RPMI7951 (cell line): Measurements from ENCODE around the gene PTPRG. TPM values are rescaled to one million over a fixed set of nuclear protein-coding genes. Genes with fewer than 3 reads are reported as not detected.

Experiments used
- DNase-seq: peaks from one replicate; pipeline ENCODE4 v3.0.0-alpha.2; 2012; ENCODE audit warnings: low read depth
- total RNA-seq: library from RNA; depleted of rRNA; stranded (reverse); fragments of >200 nt; shearing (Covaris generic); gene quantifications from 2 replicates; pipeline ENCODE4 v1.2.3, GENCODE V29; 2014

Gene PTPRG
- total RNA-seq, 1 experiment from 2014 or later: 43.0 TPM

- no peak for DNase-seq
Observed at GRCh38 chr3:61718565-61718964, 157.2 kb downstream of the PTPRG start.

DNA sequence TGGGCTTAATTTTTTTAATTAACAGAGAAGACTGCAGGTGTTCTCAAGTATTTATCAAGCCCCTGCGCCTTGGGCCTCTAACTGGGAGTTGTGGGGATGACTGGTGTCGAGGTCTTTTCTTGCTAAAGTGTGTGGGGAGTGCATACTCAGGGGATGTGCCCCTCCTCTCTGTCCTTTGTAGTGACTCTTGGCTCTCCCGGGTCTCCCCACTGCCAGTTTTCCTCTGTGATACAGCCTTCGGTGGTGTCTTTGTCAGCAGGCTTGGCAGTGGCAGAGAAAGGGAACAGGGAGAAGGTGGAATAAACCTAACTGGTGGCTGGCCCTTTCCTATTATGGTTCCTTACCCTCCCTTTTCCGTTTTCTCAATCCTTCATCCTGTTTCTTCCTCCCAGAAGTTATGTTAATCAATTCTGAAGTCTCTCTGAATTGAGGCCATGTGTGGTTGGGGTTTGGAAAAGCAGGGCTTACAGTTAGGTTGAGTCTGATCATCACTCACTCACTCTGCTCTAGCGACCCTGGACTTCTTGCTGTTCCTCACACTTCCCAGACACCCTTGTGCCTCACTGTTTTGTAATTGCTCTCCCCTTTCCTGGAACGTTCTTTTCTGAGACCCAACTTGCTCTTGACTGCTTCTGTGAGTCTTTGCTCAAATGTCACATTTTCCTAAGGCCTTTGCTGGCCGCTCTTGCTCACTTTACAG is 158.1 kb downstream of the PTPRG start:
- DNase-seq: no peak

DNA sequence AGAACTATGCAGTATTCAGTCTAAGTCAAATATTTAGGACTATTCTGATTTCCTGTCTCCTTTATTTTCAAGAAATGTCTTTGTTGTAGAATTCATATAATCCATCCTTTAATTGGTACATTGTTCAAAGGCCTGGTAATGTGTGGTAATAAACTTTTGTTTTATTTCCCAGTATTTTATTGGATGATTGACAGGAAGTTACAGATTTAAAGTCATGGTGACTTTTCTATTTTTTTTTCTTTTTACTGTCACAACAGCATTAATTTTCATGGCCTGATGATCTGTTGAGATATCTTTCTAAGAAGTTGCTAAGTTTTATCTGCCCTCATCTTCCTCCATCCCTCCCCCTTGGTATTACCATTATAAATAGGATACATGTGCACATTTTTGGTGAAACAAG is 161.7 kb downstream of the PTPRG start:
- DNase-seq: no peak

- DNase-seq: no peak
Observed at GRCh38 chr3:61724183-61724582, 162.8 kb downstream of the PTPRG start.

- DNase-seq: no peak
Observed at GRCh38 chr3:61724801-61725200, 163.4 kb downstream of the PTPRG start.

- DNase-seq: peak; percentile 70
Observed at GRCh38 chr3:61725851-61726333, 164.5 kb downstream of the PTPRG start.

GRCh38 chr3:61727435-61727834 is 166.1 kb downstream of the PTPRG start:
- DNase-seq: no peak

DNA sequence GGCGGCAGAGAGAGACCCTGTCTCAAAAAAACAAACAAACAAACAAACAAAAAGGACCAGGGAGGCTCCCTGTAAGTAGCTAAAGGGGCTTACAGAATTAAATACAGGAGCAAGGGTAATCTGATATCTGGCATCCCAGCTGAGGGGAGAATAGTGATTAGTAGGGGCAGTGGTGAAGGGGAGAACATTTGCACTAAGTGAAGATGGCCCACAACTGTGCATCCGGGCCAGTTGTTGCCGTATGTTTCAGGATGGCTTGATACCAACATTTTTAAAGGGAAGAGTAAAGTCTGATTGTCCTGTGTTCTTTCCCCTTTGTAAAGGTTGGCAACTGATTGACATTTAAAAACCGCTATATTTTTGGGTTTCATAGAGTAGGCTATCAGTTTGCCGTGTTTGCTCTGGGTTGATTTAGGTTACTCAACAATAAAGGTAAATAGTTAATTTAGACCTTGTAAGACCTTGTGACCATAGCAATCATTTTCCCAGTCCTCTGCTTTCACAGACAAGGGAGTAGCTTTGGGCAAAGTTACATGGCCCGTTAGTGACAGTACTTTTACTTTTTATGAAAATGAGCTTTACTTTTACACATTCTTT is 167.8 kb downstream of the PTPRG start:
- DNase-seq: no peak

DNA sequence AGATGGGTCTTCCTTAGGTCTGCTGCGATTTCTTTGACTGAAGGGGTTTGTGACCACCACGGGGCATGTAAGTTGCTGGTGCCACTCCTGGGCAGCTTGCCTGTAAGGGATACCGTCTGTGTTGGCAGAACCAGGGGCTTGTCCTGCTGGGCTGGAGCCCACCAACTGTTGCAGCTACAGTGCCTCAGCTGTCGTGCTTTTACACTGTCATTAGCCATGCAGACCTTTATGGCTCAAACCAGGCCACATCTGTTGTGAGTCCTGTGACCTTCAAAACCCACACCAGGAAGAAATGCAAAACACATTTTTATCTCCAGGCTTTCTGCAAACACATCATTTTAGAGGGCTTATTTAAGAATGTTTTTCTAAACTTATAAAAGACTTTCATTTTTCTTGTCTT is 168.7 kb downstream of the PTPRG start:
- DNase-seq: peak; percentile 28

- no peak for DNase-seq
Observed at GRCh38 chr3:61730577-61731231, 169.3 kb downstream of the PTPRG start.

- DNase-seq: no peak
Observed at GRCh38 chr3:61733000-61733399, 171.6 kb downstream of the PTPRG start.

GRCh38 chr3:61733876-61734275 is 172.5 kb downstream of the PTPRG start:
- no peak for DNase-seq

- DNase-seq: no peak
Observed at GRCh38 chr3:61734749-61735686, 173.6 kb downstream of the PTPRG start.

GRCh38 chr3:61736506-61736905 is 175.1 kb downstream of the PTPRG start:
- DNase-seq: peak; percentile 13

DNA sequence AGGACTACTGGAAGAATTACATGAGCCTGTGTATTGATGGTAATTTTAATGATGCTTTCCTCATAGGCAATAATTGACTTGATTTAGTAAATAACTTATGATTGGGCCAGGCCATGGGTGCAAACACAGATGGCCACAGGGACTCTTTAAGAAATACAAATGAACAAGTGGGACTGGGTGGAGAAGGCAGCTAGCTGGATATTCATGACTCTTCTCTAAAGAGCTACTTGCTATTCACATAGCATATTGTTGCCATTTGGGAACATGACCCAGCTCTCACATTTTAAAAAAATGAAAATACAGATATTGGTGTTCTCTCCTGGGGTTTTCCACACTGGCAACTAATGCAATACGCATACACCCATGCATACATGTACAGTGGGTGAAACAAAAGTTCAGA is 178.3 kb downstream of the PTPRG start:
- DNase-seq: no peak

DNA sequence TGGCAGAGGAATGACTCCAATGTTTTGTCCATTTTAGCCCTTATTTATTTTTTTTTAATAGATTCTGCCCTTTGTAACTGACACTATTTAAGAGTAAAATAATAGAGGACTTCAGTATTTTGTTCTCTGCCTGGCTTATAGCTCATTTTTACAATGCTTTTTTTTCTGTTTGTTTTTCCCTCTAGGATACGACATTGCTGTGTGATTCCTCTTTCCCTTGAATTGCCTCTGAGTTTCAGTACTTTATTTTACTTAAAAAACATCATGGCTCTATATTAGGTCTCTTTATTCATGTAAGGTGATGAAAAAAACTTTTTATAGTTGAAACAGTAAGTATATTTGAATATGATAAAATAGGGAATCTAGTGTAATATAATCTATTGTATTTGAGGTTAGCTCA is 179.1 kb downstream of the PTPRG start:
- DNase-seq: no peak

DNA sequence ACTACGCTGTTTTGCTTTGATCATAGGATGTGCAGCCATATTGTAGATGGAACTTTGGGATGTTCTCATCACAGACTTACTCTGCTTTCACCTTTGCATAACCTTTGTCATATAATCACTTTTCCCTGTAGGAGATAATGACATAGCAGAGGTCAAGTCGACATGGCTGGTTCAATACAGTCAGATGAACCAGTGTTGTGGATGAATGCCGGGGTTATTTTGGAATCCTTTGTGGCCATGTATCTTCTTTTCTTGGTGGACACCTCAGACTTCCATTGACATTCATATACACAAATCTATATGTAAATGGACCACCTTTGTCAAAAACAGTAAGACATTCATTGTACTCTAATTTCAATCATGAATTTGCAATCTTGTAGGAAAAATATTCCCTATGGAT is 180.2 kb downstream of the PTPRG start:
- DNase-seq: no peak

- DNase-seq: no peak
Observed at GRCh38 chr3:61742006-61742405, 180.6 kb downstream of the PTPRG start.

- no peak for DNase-seq
Observed at GRCh38 chr3:61743067-61743466, 181.7 kb downstream of the PTPRG start.

- no peak for DNase-seq
Observed at GRCh38 chr3:61743686-61744242, 182.4 kb downstream of the PTPRG start.

DNA sequence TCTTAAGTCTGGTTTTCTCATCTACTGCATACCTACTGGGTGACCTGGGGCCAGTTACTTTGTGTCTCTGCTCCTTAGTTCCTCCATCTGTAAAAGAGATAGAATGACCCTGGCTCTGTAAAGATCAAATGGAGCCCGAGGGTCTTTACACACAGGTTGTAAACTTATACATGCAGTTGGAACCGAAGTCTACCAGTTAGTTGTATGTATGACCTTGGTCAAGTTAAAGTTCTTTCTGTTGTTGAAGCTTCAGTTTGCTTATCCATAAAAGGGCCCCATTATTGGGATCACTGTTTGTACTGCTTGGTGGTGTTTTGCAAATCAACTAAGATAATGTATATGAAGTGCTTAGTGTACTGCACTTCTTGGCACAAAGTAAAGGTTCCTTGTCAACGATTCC is 186.9 kb downstream of the PTPRG start:
- no peak for DNase-seq

GRCh38 chr3:61750766-61751165 is 189.4 kb downstream of the PTPRG start:
- no peak for DNase-seq
